Activated T-cell treated with anti-CD3 and anti-CD28 coated beads, Interleukin-2, amount 50 U/mL, for 72 hours (primary cell): ENCODE measurements around the gene STYX. TPM values are rescaled to one million over a fixed set of nuclear protein-coding genes. Genes with fewer than 3 reads are reported as not detected.

ENCODE experiments used
- ATAC-seq, 2 donors: fragments of 150-1000 bp; cut with Tn5 transposase; replicated peaks in 1 of 2; 2 replicates each; pipeline ENCODE4 v1.10.0; 2021; ENCODE audit warnings: moderate library complexity in 2 of 2, mild to moderate bottlenecking in 1 of 2
- DNase-seq, 2 donors: peaks; one replicate each; pipeline ENCODE4 v3.0.0; 2021 to 2022; ENCODE audit warnings: mixed read lengths in 1 of 2
- H3K27ac Mint-ChIP-seq: one replicate; pipeline ENCODE4 v1.8.0; 2022; ENCODE audit warnings: mild to moderate bottlenecking, moderate library complexity, mixed read lengths
- H3K27me3 Mint-ChIP-seq: one replicate; pipeline ENCODE4 v1.8.0; 2022; ENCODE audit warnings: low read depth, mixed read lengths
- H3K36me3 Mint-ChIP-seq, 2 donors: one replicate each; pipeline ENCODE4 v1.8.0; 2022; ENCODE audit warnings: mixed read lengths in 2 of 2, mild to moderate bottlenecking in 1 of 2; ENCODE audit not compliant: insufficient read depth in 2 of 2
- H3K4me1 Mint-ChIP-seq: one replicate; pipeline ENCODE4 v1.8.0; 2022; ENCODE audit warnings: low read depth, mixed read lengths
- H3K4me3 Mint-ChIP-seq, 2 donors: one replicate each; pipeline ENCODE4 v1.8.0; 2022; ENCODE audit warnings: mild to moderate bottlenecking in 2 of 2, mixed read lengths in 2 of 2, moderate library complexity in 2 of 2
- H3K9me3 Mint-ChIP-seq, 2 donors: one replicate each; pipeline ENCODE4 v1.8.0; 2022; ENCODE audit warnings: mixed read lengths in 2 of 2
- total RNA-seq, 2 donors: library from RNA; stranded (reverse); gene quantifications; one replicate each; pipeline ENCODE4 v1.2.3, GENCODE V29; 2022

The STYX gene
- total RNA-seq, 2 donors from 2014 or later: 15.5 to 16.2 TPM

GRCh38 chr14:52806115-52806514 is 76.1 kb downstream of the STYX start:
- H3K9me3 Mint-ChIP-seq: no peaks in the 10 kb centered on the region
- ATAC-seq: no peak

GRCh38 chr14:52808101-52808500 is 78.1 kb downstream of the STYX start:
- no peak overlapping the region for H3K27ac Mint-ChIP-seq
- no peaks in the 10 kb centered on the region for H3K27me3 Mint-ChIP-seq
- no peak overlapping the region for H3K4me3 Mint-ChIP-seq
- no peaks in the 10 kb centered on the region for H3K4me1 Mint-ChIP-seq
- no peak for DNase-seq
- no peak for ATAC-seq
- H3K9me3 Mint-ChIP-seq: no peaks in the 10 kb centered on the region
- H3K36me3 Mint-ChIP-seq: no peaks in the 10 kb centered on the region

More at GRCh38 chr14:52806115-52806514, 76.1 kb downstream of the STYX start:
- DNase-seq: no peak
- no peaks in the 10 kb centered on the region for H3K36me3 Mint-ChIP-seq
- no peak overlapping the region for H3K4me3 Mint-ChIP-seq
- H3K27ac Mint-ChIP-seq: no peak overlapping the region
- no peaks in the 10 kb centered on the region for H3K27me3 Mint-ChIP-seq
- H3K4me1 Mint-ChIP-seq: no peaks in the 10 kb centered on the region

GRCh38 chr14:52821805-52822250 is 91.9 kb downstream of the STYX start:
- Mint-ChIP-seq H3K36me3 (no peaks in the 10 kb centered on the region), H3K4me1 (peaks cover 7% of the 10 kb centered on the region), H3K9me3 (no peaks in the 10 kb centered on the region), H3K27me3 (no peaks in the 10 kb centered on the region), H3K27ac (no peak overlapping the region), H3K4me3 (no peak overlapping the region)
- no peak for ATAC-seq
- no peak for DNase-seq

DNA sequence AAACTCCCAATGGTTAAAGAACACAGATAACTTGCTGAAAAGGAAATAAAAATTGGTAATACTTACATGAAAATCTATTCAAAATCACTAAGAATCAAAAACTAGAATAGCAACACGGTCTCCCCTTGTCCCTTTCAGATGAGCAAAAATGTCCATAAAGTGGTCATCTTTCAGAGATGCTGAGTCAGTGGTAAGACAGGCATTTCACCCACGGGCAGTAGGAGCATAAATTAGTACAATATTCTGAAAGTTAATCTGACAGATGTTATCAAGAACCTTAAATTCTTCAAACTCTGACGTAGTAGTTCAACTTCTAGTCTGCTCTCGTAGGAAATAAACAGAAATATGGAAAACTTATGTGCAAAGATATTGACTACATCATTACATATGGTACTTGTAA is 94.5 kb downstream of the STYX start:
- ATAC-seq (no peak), DNase-seq (no peak)
- no peaks in the 10 kb centered on the region for H3K36me3 Mint-ChIP-seq
- no peaks in the 10 kb centered on the region for H3K27me3 Mint-ChIP-seq
- H3K9me3 Mint-ChIP-seq: no peaks in the 10 kb centered on the region
- H3K4me1 Mint-ChIP-seq: peaks cover 7% of the 10 kb centered on the region
- H3K4me3 Mint-ChIP-seq: no peak overlapping the region
- H3K27ac Mint-ChIP-seq: no peak overlapping the region

Other genes starting within 250 kb of the STYX start
- gene TXNDC16, start 177.7 kb upstream of the STYX start, total RNA-seq: 1 to 10 TPM; 4.0 to 6.7 TPM
- gene GPR137C, start 177.3 kb upstream of the STYX start, total RNA-seq: under 1 TPM; 0.12 to 0.46 TPM
- gene ERO1A, start 34.6 kb upstream of the STYX start, total RNA-seq: 100 to 1,000 TPM in 1 of 2 donors, 10 to 100 TPM in 1; 84.8 to 107 TPM
- gene PSMC6, start 23.0 kb upstream of the STYX start, total RNA-seq: 10 to 100 TPM; 90.0 to 91.1 TPM
- gene GNPNAT1, start 61.4 kb downstream of the STYX start, total RNA-seq: 10 to 100 TPM; 16.3 to 19.9 TPM
- gene FERMT2, start 220.9 kb downstream of the STYX start, total RNA-seq: 10 to 100 TPM; 12.1 to 18.8 TPM